HepG2 (cell line): Measurements from ENCODE around the gene MCF2L. TPM values are rescaled to one million over a fixed set of nuclear protein-coding genes. Genes with fewer than 3 reads are reported as not detected.

ENCODE experiments used
- ATF7 ChIP-seq, 2 experiments: fragments of 450-650 bp in 1 of 2; sonication (generic) in 1 of 2; formaldehyde crosslinking in 1 of 2; IDR thresholded peaks; 2 replicates each; pipeline versions ENCODE4 v1.4.0 to v1.6.1; 2016 to 2020; ENCODE audit warnings: antibody characterized with exemption in 1 of 2, mild to moderate bottlenecking in 1 of 2, missing genetic modification reagents in 1 of 2
- CHD4 ChIP-seq: fragments of 200-600 bp; sonication (generic); IDR thresholded peaks from 2 replicates; pipeline ENCODE4 v1.7.0; 2017; ENCODE audit warnings: mild to moderate bottlenecking, low read length, borderline replicate concordance
- FOXO1 ChIP-seq: sonication (generic); formaldehyde crosslinking; IDR thresholded peaks from 2 replicates; pipeline ENCODE4 v1.4.0; 2020; ENCODE audit warnings: missing genetic modification reagents
- HNF1B ChIP-seq: sonication (generic); formaldehyde crosslinking; IDR thresholded peaks from 2 replicates; pipeline ENCODE4 v1.5.1; 2020; ENCODE audit warnings: mild to moderate bottlenecking, moderate library complexity, missing genetic modification reagents
- NFKBIZ ChIP-seq: IDR thresholded peaks from 2 replicates; pipeline ENCODE4 v1.6.1; 2018; ENCODE audit warnings: missing genetic modification reagents, missing compliant biosample characterization
- POLR2A ChIP-seq, 2 experiments: IDR thresholded peaks; 2 replicates each; pipeline ENCODE4 v1.6.1; 2011; ENCODE audit warnings: low read depth in 2 of 2, low read length in 2 of 2, mild to moderate bottlenecking in 1 of 2, moderate library complexity in 1 of 2; ENCODE audit not compliant: insufficient read depth in 1 of 2
- SAFB2 ChIP-seq: sonication (generic); formaldehyde crosslinking; IDR thresholded peaks from 2 replicates; pipeline ENCODE4 v1.5.1; 2020; ENCODE audit warnings: missing genetic modification reagents, low read depth, mild to moderate bottlenecking, borderline replicate concordance
- SCMH1 ChIP-seq: sonication (generic); formaldehyde crosslinking; IDR thresholded peaks from 2 replicates; pipeline ENCODE4 v1.9.0; 2021; ENCODE audit warnings: missing genetic modification reagents, mild to moderate bottlenecking, borderline replicate concordance
- SMC3 ChIP-seq: IDR thresholded peaks from 2 replicates; pipeline ENCODE4 v1.6.1; 2011; ENCODE audit warnings: low read length, improper control_type of control experiment
- SOX13 ChIP-seq, 3 experiments: fragments of 450-650 bp in 1 of 3; sonication (generic) in 1 of 3; formaldehyde crosslinking in 1 of 3; IDR thresholded peaks in 2 of 3; conservative IDR thresholded peaks in 1 of 3; 2 replicates each; pipeline versions ENCODE4 v1.5.0 to v1.6.1; 2016 to 2020; ENCODE audit warnings: antibody characterized with exemption in 1 of 3, mild to moderate bottlenecking in 1 of 3, missing compliant biosample characterization in 1 of 3, missing genetic modification reagents in 1 of 3, moderate library complexity in 1 of 3
- SOX5 ChIP-seq: IDR thresholded peaks from 2 replicates; pipeline ENCODE4 v1.6.1; 2016; ENCODE audit warnings: borderline replicate concordance
- SSRP1 ChIP-seq: IDR thresholded peaks from 2 replicates; pipeline ENCODE4 v1.6.1; 2016; ENCODE audit warnings: control low read depth
- ZEB1 ChIP-seq: IDR thresholded peaks from 2 replicates; pipeline ENCODE4 v1.6.1; 2012; ENCODE audit warnings: mild to moderate bottlenecking, low read depth, inconsistent platforms; ENCODE audit not compliant: insufficient replicate concordance
- ZNF136 ChIP-seq: sonication (generic); formaldehyde crosslinking; IDR thresholded peaks from 2 replicates; pipeline ENCODE4 v1.8.1; 2022; ENCODE audit warnings: low read depth, mild to moderate bottlenecking, moderate library complexity, missing genetic modification reagents
- ZNF34 ChIP-seq: sonication (generic); formaldehyde crosslinking; IDR thresholded peaks from 2 replicates; pipeline ENCODE4 v1.4.0; 2020; ENCODE audit warnings: mild to moderate bottlenecking, missing genetic modification reagents, borderline replicate concordance
- ZNF451 ChIP-seq: sonication (generic); formaldehyde crosslinking; IDR thresholded peaks from 2 replicates; pipeline ENCODE4 v1.5.0; 2020; ENCODE audit warnings: mild to moderate bottlenecking, missing genetic modification reagents
- ZNF513 ChIP-seq: sonication (generic); formaldehyde crosslinking; conservative IDR thresholded peaks from 2 replicates; pipeline ENCODE4 v1.5.0; 2020; ENCODE audit warnings: missing genetic modification reagents
- ZNF550 ChIP-seq: sonication (generic); formaldehyde crosslinking; IDR thresholded peaks from 2 replicates; pipeline ENCODE4 v1.4.0; 2020; ENCODE audit warnings: mild to moderate bottlenecking, missing genetic modification reagents, borderline replicate concordance
- ZNF740 ChIP-seq: sonication (generic); formaldehyde crosslinking; IDR thresholded peaks from 2 replicates; pipeline ENCODE4 v1.4.0; 2020; ENCODE audit warnings: missing genetic modification reagents
- ZNF761 ChIP-seq: sonication (generic); formaldehyde crosslinking; conservative IDR thresholded peaks from 2 replicates; pipeline ENCODE4 v1.4.0; 2020; ENCODE audit warnings: mild to moderate bottlenecking, missing genetic modification reagents
- ZNF792 ChIP-seq: IDR thresholded peaks from 2 replicates; pipeline ENCODE4 v1.6.1; 2016
- ZNF891 ChIP-seq: sonication (generic); formaldehyde crosslinking; IDR thresholded peaks from 2 replicates; pipeline ENCODE4 v1.5.0; 2020; ENCODE audit warnings: mild to moderate bottlenecking, missing genetic modification reagents
- polyA plus RNA-seq, 8 experiments: library from polyadenylated mRNA; depleted of rRNA in 3 of 8; stranded (reverse) in 7 of 8; unstranded in 1 of 8; fragments of >200 nt; fragmentation: Illumina TruSeq in 4 of 8; extraction: Trizol in 4 of 8; gene quantifications; 2 replicates each; pipeline versions ENCODE4 v1.2.1 to v1.2.3, GENCODE V29; 2011 to 2016; ENCODE audit warnings: low read depth in 4 of 8, missing spikeins in 1 of 8, mixed read lengths in 1 of 8; ENCODE audit not compliant: insufficient read depth in 1 of 8
- total RNA-seq, 5 experiments: library from RNA; depleted of rRNA; stranded (reverse); fragments of >200 nt; fragmentation: Illumina TruSeq; extraction: Trizol; gene quantifications; 2 replicates each; pipeline ENCODE4 v1.2.3, GENCODE V29; 2016; ENCODE audit warnings: low read depth in 1 of 5
- TF ChIP-seq, protein P1 (sequence below): sonication (generic); formaldehyde crosslinking; IDR thresholded peaks from 2 replicates; pipeline ENCODE4 v1.5.0; 2020; ENCODE audit warnings: missing genetic modification reagents
- TF ChIP-seq, protein P2 (sequence below): fragments of 450-650 bp; IDR thresholded peaks from 2 replicates; pipeline ENCODE4 v1.6.1; 2017

MCF2L gene
- total and polyA plus RNA-seq, 2 of the 13 experiments (the other 11 are each of a cell fraction or from before 2014, with no cell fraction given), result 19.4 to 28.4 TPM

DNA sequence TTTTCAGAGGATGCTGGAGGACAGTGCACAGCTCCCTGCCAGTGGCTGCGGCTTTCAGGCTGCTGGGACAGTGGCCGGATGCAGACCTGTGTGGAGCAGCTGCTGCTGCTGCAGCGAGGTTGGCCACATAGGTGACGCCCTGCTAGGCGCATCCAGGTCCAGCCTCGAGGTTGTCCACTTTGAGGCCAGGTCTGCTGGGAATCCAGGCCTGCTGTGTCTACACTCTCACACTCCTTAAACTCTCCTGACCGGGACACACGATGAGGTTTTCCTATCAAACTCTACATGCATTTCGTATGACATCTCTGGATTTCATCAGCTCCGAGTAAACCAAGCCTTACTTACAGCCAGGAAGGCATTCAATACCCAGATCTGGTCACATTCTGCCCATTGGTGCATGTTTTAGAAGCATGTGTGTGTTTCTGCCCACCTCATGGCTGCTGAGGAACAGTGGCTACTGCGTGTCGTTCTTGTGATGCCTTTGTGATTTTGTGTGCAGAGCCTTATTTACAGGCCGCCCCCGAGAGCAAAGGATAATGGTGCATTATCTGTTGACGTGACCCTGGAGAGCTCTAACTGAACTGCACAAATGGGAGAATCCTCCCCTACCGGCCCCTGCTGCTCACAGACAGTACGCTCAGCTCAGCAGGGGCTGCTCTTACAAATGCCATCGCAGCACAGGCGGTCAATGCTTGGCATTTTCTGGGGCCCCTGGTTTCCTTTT is 12.3 kb upstream of the MCF2L start (continued):
- TF ChIP-seq SOX5 (peak; percentile 82), ZNF891 (0 out of 2 replicates have a peak, but pooled peaks have one; percentile 19), ZNF740 (no peak), HNF1B (CRISPR knock-in tag) (peak; percentile 87), ZNF34 (CRISPR knock-in tag) (no peak), ATF7 (IDR thresholded peaks at IDR 0.05) (no peak), ATF7 (CRISPR knock-in tag; IDR thresholded peaks at IDR 0.05) (no peak), POLR2A (IDR thresholded peaks at IDR 0.05; ENCODE audit: insufficient read depth in 1 of 2, low read depth in 2 of 2, low read length in 2 of 2) (peak in 1 of 2 experiments; percentile 40; a peak in 1 of 4 replicates), ZNF792 (CRISPR knock-in tag) (no peak), SSRP1 (CRISPR knock-in tag) (0 out of 2 replicates have a peak, but pooled peaks have one; percentile 30), ZNF761 (no peak), ZEB1 (no peak), ZNF550 (CRISPR knock-in tag) (no peak), SAFB2 (CRISPR knock-in tag) (no peak), ZNF136 (0 out of 2 replicates have a peak, but pooled peaks have one; percentile 33), ZNF513 (CRISPR knock-in tag) (no peak), SMC3 (peak; percentile 13), CHD4 (no peak), SCMH1 (CRISPR knock-in tag) (no peak), ZNF451 (CRISPR knock-in tag) (0 out of 2 replicates have a peak, but pooled peaks have one; percentile 60), SOX13 (IDR thresholded peaks at IDR 0.05) (no peak), SOX13 (CRISPR knock-in tag; conservative IDR thresholded peaks at IDR 0.05 in 1 of 2, IDR thresholded peaks at IDR 0.05 in 1 of 2) (peak in 1 of 2 experiments; percentile 86; a peak in 2 of 4 replicates), NFKBIZ (no peak), FOXO1 (CRISPR knock-in tag) (peak; percentile 73)
- TF ChIP-seq, protein P1, sequence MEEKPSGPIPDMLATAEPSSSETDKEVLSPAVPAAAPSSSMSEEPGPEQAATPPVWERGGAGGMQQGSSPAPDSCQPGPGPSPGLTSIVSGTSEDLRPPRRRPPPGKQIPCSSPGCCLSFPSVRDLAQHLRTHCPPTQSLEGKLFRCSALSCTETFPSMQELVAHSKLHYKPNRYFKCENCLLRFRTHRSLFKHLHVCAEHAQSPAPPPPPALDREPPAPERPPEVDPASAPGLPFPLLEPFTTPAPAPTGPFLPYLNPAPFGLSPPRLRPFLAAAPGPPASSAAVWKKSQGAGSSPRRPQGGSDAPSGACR, result peak; percentile 86; the same call in 1 of the 2 replicates
- TF ChIP-seq, protein P2, sequence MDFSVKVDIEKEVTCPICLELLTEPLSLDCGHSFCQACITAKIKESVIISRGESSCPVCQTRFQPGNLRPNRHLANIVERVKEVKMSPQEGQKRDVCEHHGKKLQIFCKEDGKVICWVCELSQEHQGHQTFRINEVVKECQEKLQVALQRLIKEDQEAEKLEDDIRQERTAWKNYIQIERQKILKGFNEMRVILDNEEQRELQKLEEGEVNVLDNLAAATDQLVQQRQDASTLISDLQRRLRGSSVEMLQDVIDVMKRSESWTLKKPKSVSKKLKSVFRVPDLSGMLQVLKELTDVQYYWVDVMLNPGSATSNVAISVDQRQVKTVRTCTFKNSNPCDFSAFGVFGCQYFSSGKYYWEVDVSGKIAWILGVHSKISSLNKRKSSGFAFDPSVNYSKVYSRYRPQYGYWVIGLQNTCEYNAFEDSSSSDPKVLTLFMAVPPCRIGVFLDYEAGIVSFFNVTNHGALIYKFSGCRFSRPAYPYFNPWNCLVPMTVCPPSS, result no peak
